GM12872 (cell line): ENCODE measurements around the gene FCHSD2.

Experiments used
- CTCF ChIP-seq: IDR thresholded peaks from 3 replicates; pipeline ENCODE4 v1.5.1; 2011; ENCODE audit warnings: low read depth, mild to moderate bottlenecking, low read length, moderate library complexity; ENCODE audit not compliant: insufficient read depth

The FCHSD2 gene

GRCh38 chr11:72820439-72821139 is 321.5 kb downstream of the FCHSD2 start:
- no peak for TF ChIP-seq CTCF

- TF ChIP-seq CTCF = no peak
Measured at GRCh38 chr11:72818971-72819370, 323.1 kb downstream of the FCHSD2 start.

- no peak for TF ChIP-seq CTCF
Measured at GRCh38 chr11:72817966-72818365, 324.2 kb downstream of the FCHSD2 start.

- TF ChIP-seq CTCF = no peak
Measured at GRCh38 chr11:72816404-72816990, 325.6 kb downstream of the FCHSD2 start.

- TF ChIP-seq CTCF = no peak
Measured at GRCh38 chr11:72815110-72815618, 327.0 kb downstream of the FCHSD2 start.

- peak; percentile 34; the same call in 2 of the 3 replicates for TF ChIP-seq CTCF
Measured at GRCh38 chr11:72814286-72815109, 327.6 kb downstream of the FCHSD2 start, which contains the start of gene ATG16L2. Gene ATG16L2 (plus strand): TSS chr11:72814411. CDS start chr11:72814446, 35 bp downstream.

- TF ChIP-seq CTCF = no peak
Measured at GRCh38 chr11:72813740-72814285, 328.3 kb downstream of the FCHSD2 start.
